Stimulated activated CD8-positive, alpha-beta memory T cell treated with anti-CD3 and anti-CD28 coated beads, Interleukin-15, amount 100 ng/mL, for 1 hour (primary cell): ENCODE data around the gene TAOK1.

ENCODE experiments used
- DNase-seq: peaks from one replicate; pipeline ENCODE4 v3.0.0-alpha.2; 2020; ENCODE audit warnings: low read depth

TAOK1 gene

DNA sequence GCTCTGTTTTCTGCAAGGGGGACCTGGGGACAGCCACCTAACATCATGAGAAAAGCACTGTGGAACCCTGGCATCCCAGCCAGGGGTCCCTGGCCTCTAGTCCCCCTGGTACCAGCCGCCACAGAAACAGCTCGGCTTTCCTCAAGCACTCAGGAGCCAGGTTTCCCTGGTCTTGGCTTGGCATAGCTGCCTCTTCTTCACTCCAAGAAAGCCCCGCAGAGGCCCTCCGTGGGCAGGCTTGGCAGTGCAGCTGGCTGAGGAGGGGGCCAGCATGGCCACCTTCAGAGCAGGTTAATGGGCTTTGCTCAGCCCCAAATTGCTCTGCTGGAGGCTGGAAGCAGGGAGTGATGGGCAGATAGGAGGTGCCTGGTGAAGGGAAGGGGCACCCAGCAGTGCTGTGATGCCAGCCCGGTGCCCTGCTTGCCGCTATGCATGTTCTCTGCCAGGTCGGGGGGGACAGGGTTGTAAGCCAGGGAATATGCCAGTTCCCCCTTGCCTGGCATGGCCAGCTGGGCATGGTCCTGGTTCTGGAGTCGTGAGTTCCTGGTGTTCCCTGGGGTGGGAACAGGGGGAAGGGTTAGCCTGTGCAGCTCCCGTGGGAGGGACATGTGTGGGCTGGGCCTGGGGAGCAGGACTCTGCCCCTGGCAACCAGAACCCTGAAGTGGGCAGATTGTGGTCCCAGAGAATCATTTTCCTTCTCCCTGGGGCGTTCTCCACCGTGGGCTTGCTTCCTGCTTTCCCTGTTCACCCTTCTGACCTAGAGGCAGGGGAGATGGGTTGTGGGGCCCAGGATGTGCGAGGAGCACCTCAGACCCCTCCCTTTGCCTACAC, 206.0 kb downstream of the TAOK1 start:
- DNase-seq = no peak

DNA sequence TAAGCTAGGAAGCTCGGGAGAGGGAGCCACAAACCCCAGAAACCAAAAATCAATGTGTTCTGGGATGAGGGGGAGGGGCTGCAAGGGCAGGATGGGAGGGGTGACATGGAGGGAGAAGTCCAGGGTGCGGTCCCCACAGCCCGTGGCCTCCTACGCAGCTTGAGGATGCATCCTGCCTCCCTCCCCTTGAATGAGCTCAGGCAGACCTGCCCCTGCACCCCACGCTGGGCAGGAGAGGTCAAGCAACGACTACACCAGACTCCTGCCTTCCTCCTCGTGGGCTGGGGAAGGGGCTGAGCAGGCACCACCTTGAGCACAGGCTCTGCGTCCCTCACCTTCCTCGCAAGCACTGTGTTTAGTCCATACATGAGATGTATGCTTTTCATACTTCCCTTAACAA, 206.6 kb downstream of the TAOK1 start:
- DNase-seq = no peak

DNA sequence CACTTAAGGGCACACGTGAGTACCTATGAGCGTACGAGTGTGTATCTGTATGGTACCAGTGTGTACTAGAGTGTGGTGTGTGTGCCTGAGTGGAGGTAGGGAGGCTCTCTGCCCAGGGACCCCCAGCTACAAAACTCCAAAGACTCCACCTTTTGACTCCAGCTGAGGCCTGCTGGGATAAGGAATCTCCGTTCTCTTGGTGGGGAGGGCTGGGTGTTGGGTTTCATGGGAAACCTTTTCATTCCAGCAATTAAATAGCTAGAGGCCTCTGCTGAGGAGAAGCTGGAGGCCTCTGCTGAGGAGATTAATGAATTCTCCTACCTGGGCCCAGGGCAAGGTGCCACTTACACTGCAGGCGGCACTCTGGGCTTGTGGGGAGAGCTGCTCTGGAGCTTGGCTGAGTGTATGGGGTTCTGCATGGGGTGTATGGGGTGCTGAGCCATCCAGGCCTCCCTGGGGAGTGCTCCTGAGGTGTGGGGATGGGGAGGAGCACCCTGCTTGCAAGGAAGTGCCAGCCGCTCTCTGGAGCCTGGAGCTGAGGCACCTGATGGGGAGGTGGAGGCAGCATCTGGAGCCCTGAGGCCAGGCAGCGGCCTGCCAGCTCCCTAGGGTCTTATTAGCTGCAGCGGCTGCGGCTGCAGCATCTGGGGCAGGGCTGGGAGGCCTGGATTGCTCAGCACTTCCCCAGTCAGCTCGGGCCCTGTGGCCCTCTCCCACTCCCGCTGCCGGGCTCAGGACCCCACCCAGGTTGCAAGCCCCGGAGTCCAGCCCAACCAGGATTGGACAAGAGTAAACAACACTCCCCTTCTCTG, 207.4 kb downstream of the TAOK1 start:
- DNase-seq = no peak
